Epithelial cell of esophagus (primary cell): ENCODE measurements around the gene SCGB1D1.

ENCODE experiments used
- DNase-seq: peaks from one replicate; pipeline ENCODE4 v3.0.0; 2010; ENCODE audit warnings: low read depth
- H3K4me3 ChIP-seq: 2 replicates; pipeline ENCODE4 v1.5.1; 2011; ENCODE audit warnings: mild to moderate bottlenecking, low read length, control low read depth
- TF ChIP-seq, protein P1 (sequence below): IDR thresholded peaks from 2 replicates; pipeline ENCODE4 v1.5.1; 2011; ENCODE audit warnings: low read depth, mild to moderate bottlenecking, low read length, control low read depth, inconsistent platforms; ENCODE audit not compliant: insufficient read depth; ENCODE audit errors: missing control alignments

SCGB1D1 gene

DNA sequence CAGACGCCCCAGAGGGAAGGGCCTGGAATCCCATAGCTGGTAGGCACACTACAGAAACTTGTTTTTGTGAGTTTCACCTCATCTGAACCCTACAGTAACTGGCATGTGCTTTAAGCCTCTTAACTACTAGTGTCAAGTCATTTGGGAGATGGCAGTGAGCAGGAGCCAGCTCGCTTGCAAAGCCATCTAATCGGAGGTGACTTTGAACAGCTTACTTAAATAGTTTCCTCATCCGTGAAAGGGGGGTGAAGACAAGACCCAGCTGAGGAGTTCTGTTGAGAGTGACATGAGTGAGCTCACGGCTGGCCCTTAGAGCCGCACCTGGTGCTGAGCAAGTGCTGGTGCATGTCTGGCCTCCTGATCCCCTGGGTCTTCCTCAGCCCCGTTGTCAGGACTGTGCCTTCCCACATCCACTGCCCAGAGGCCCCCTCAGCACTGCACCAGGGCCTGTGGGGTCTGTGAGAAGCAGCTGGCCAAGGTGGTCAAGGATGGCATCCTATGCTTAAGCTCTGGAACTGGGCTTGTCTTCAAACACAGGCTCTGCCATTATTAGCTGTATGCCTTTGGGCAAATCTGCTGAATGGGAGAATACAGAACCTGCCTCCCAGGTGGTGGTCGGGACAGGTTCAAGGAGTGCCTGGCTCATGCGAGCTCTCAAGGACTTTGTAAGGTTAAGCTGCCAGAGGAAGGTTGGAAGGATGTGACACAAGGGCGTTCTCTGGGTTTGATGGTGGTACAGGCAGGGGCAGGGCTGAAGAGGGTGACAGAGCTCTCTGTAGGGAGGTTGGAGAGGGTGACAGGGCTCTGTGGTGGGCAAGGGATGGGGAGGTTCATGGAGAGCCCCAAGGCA is 38.9 kb upstream of the SCGB1D1 start:
- DNase-seq, result no peak
- no peak overlapping the region for H3K4me3 ChIP-seq
- TF ChIP-seq, protein P1, sequence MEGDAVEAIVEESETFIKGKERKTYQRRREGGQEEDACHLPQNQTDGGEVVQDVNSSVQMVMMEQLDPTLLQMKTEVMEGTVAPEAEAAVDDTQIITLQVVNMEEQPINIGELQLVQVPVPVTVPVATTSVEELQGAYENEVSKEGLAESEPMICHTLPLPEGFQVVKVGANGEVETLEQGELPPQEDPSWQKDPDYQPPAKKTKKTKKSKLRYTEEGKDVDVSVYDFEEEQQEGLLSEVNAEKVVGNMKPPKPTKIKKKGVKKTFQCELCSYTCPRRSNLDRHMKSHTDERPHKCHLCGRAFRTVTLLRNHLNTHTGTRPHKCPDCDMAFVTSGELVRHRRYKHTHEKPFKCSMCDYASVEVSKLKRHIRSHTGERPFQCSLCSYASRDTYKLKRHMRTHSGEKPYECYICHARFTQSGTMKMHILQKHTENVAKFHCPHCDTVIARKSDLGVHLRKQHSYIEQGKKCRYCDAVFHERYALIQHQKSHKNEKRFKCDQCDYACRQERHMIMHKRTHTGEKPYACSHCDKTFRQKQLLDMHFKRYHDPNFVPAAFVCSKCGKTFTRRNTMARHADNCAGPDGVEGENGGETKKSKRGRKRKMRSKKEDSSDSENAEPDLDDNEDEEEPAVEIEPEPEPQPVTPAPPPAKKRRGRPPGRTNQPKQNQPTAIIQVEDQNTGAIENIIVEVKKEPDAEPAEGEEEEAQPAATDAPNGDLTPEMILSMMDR, result no peak

DNA sequence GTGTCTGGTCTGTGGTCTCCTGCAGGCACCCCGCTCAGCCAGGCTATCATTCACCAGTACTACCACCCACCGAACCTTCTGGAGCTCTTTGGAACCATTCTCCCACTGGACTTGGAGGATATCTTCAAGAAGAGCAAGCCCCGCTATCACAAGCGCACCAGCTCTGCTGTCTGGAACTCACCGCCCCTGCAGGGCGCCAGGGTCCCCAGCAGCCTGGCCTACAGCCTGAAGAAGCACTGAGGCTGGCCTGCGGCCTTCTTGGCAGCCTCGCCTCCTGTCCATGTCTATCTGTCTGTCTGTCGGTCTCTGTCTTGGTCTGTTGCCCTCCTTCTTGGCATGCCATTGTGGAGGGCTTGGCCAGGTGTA is 38.3 kb upstream of the SCGB1D1 start:
- TF ChIP-seq, protein P1, result no peak
- no peak overlapping the region for H3K4me3 ChIP-seq
- DNase-seq, result no peak

DNA sequence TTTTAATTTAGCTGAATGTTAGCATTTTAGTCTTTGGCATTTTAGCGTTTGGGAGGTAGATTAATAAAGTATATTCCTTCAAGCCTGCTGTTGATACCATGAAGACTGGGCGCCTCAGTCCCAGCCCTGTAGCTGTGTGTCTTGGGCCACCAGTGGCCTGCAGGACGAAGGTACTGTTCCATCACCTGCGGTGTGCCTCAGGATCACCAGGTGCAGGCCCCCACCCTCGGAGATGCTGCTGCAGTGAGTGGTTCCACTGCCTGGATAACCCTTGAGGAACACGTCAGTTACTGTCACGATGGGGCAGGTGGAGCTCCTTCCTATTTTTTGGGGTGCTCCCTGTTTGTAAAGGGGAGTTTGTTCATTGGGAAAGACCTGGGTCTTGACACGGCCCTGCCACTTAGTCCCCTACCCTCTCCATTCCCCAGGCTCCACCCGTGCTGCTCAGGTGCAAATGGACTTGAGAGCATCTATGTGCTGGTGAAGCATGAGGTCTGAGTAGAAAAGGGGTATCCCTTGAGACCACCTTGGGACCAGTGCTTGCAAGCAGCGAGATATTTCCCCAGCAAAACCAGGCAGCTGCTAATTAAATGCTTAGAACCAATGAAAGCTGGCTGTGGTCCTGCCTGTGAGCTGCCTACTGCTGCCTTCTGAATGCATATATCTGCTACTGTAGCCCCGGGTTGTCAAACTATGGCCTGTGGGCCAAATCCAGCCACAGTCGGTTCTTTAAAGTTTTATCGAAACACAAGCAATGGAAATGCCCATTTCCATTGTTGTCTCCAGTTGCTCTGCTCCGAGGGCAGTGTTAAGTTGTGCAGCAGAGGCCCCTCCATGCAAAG is 37.5 kb upstream of the SCGB1D1 start:
- TF ChIP-seq, protein P1, result no peak
- no peak for DNase-seq
- no peak overlapping the region for H3K4me3 ChIP-seq

DNA sequence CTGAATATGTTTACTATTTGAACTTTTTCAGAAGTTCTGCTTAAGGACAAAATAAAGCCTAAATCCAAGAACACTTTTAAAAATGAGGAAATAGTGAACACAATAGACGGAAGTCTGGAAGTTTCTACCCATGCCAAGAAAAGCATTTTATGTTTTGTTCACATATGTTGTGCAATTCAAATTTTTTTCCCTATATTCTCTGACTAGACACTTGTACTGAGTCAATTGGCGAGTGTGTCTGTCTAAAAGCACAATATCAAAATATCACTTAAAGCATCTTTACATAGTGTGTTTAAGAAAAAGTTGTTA is 37.0 kb upstream of the SCGB1D1 start:
- TF ChIP-seq, protein P1, result no peak
- H3K4me3 ChIP-seq, result no peak overlapping the region
- DNase-seq, result peak; percentile 5

DNA sequence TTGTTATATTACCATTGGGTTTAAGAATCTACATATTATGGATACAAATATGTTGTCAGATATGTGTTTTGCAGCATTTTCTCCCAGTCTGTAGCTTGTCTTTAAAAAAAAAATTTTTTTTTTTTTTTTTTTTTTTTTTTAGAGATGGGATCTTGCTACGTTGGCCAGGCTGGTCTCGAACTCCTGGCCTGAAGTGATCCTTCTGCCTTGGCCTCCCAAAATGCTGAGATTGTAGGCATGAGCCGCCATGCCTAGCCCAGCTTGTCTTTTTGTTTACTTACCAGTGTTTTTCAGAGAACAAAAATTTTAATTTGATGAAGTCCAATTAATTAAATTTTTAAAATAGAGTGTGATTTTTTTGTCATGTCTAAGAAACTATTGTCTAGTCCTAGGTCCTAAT is 36.4 kb upstream of the SCGB1D1 start:
- TF ChIP-seq, protein P1, result no peak
- no peak for DNase-seq
- no peak overlapping the region for H3K4me3 ChIP-seq

DNA sequence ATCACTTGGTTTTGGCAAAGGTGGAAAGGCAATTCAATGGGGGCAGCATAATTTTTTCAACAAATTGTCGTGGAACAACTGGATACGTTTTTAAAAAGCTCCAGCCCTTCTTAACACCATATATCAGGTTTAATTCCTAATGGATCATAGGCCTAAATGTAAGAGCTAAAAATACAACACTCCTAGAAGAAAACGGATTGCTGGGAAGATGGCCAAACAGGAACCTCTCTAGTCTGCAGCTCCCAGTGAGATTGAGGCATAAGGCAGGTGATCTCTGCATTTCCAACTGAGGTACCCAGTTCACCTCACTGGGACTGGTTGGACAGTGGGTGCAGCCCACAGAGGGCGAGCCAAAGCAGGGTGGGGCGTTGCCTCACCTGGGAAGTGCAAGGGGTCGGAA is 32.4 kb upstream of the SCGB1D1 start:
- TF ChIP-seq, protein P1, result no peak
- DNase-seq, result no peak
- no peak overlapping the region for H3K4me3 ChIP-seq
